GM18858 (cell line): ENCODE results near the gene MSANTD7.
"Not testable (repeated sequence)": the region's sequence is repeated elsewhere in the genome, so short reads cannot be mapped to it uniquely, and the experiment has no call there.

Experiments used
- ATAC-seq: cut with Tn5 transposase; IDR thresholded peaks from one replicate; pipeline ENCODE4 v1.9.1; 2021; ENCODE audit not compliant: unreplicated experiment

MSANTD7 gene

GRCh38 chr10:14837757-14838581, at the start of gene MSANTD7, which contains the start of the genes CDNF and HSPA14:
Gene MSANTD7, plus strand, starts transcription at chr10:14838306. Its CDS starts 3,979 bp downstream, at chr10:14842285.
Gene CDNF, minus strand, starts transcription at chr10:14838037. Its CDS starts 91 bp downstream, at chr10:14837946.
Gene HSPA14, plus strand, starts transcription at chr10:14838306. Its CDS starts 97 bp downstream, at chr10:14838403.
- peak; percentile 90 for ATAC-seq

GRCh38 chr10:14798636-14799035, 39.5 kb upstream of the MSANTD7 start:
- ATAC-seq, result no peak

DNA sequence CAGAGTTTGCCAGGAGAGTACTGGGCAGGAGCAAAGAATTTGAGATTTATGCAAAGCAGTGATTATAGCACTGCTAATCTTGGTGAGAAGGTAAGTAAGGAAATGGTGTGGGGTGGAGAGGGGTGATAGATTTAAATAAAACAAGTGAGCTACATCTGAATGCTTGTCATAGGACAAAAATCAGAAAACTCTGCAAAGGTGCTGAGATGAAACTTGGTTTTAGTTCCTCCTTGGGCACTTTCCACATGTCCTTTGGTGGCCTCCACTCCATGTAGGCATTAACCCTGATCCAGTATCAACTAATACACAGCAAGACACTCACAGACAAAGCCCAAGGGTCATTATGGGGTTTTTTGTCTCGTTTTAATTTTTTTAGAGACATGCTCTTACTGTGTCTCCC, 37.7 kb upstream of the MSANTD7 start:
- ATAC-seq, result no peak

GRCh38 chr10:14801723-14802122, 36.4 kb upstream of the MSANTD7 start:
- ATAC-seq, result no peak

DNA sequence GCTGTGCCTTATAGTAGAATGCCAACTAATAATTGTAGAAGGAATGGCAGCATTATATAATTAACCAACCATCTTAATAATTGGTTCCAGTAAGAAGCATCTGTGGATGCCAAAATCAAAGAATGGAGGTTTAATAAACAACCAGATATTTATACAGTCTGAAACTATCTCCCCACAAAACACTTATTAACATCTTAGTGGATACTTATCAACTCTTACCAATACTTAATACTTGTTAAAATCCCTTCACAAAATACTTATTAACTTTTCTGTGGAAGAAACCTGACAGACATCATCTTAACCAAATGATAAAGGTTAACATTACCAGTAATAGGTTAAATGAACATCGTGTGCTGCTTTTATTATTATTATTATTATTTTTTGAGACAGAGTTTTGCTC, 34.3 kb upstream of the MSANTD7 start:
- ATAC-seq, result no peak

DNA sequence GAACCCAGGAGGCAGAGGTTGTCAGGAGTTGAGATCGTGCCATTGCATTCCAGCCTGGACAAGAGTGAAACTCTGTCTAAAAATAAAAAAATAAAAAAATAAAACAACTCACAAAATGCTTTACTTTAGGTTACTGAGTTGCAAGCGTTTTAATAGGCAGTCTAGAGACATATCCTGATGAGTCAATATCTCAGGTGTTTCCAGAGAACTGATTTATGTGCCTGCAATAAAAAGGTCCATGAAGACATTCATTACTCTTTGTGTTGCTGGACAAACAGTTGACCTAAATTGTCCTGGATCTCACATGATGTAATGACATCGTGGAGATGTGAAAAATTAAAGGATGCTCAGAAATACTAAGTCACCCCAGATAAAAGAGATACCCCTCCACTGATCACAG, 31.8 kb upstream of the MSANTD7 start:
- ATAC-seq, result no peak

DNA sequence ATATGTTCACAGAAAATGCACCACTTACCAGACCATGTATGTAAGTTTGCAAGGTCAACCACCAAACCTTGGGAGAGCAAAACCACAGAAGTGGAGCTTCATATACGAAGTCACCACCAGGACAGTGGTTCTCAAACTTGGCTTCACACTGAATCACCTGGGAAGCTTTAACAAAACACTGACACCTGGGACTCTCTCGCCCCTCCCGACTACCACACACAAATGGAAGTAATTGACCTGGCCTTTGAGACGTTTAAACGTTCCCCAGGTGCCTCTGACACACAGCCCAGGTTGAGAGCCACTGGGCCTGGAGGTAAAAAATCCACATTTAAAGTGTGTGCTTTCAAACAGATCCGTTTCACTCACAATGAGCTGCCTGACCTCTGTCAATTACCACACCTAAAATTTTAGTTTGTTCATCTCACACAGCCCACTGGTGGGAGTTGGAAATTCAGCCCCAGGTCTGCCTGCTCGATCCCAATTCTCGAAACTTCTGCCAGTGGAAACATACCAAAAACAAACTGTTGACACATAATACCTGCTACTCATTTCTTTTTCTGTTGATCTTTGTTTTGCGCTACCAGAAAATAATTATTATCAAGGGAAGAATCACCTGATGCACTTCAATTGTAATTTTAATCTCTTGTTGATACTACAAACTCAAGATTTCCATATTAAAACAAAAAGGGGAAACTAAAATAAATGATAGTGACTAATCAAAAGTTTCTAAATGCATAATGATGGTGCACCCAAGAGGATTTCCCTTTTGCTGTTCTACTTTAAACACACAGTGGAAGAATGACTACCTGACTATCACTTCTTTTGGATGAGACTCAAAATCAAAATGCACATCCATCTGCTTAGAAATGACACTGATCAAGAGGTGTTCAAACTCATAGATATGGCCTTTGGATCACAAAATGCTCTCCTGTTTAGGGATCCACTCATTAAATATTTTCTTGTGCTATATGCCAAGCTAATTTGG, 26.8 kb upstream of the MSANTD7 start:
- no peak for ATAC-seq

GRCh38 chr10:14812271-14812670, 25.8 kb upstream of the MSANTD7 start:
- no peak for ATAC-seq

GRCh38 chr10:14815681-14816080, 22.4 kb upstream of the MSANTD7 start:
- ATAC-seq, result no peak

- not testable (repeated sequence) for ATAC-seq
Observed at GRCh38 chr10:14816717-14817116, 21.4 kb upstream of the MSANTD7 start.

DNA sequence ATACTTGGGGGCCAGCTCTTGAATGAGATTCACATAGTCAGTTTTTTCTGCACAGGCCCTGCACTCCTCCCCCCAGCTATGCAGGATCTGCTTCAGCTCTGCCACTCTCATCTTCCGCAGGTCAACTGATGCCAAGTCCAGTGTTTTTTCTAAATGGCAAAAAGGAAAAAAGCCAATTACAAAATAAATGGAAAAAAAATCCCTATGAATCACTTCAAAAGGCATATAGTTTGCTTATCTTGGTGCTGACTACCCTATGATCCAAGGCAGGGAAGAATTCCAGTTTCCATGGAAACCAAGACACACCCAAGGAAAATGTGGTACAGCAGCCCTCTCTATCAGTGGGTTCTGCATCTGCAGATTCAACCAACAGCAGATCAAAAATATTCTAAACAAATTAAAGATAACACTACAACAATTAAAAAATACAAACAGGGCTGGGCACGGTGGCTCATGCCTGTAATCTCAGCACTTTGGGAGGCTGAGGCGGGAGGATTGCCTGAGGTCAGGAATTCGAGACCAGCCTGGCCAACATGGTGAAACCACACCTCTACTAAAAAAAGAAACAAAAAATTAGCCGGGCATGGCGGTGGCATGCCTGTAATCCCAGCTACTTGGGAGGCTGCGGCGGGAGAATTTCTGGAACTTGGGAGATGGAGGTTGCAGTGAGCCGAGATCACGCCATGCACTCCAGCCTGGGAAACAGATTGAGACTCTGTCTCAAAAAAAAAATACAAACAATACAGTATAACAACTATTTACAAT, 17.9 kb upstream of the MSANTD7 start:
- no peak for ATAC-seq

- no peak for ATAC-seq
Observed at GRCh38 chr10:14820775-14821154, 17.3 kb upstream of the MSANTD7 start.

DNA sequence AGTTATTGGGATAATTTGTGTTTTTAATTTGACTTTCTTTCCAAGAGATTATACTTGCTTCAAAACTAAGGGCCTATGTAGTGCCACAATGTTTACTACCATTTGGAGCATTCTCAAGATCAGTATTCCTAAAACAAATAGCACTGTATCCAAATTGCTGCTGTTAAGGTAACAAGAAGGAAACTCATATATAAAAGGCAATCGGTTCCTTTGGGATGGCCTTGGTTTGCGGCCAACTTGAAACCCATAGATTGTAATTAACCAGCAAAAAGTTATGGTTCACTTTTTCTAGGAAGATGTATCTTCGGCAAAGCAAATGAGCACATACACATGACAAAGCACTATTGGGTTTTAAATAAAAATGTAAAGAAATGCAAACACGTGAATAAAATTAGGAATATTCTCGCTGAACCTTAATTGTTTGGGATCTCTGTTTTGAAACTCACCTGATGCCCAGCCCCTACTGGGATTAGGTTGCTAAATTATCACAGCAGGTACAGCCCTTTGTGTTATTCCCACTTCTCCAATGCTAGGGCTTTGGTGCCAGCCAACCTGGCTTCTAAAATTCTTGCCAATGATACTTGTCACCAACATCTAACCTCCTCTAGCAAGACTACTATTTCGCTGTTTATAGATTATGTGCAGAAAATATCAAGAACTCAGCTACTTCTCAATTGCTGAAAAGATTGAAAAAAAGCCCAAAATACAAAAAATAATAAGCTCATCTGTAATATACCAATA, 16.3 kb upstream of the MSANTD7 start:
- ATAC-seq, result no peak

DNA sequence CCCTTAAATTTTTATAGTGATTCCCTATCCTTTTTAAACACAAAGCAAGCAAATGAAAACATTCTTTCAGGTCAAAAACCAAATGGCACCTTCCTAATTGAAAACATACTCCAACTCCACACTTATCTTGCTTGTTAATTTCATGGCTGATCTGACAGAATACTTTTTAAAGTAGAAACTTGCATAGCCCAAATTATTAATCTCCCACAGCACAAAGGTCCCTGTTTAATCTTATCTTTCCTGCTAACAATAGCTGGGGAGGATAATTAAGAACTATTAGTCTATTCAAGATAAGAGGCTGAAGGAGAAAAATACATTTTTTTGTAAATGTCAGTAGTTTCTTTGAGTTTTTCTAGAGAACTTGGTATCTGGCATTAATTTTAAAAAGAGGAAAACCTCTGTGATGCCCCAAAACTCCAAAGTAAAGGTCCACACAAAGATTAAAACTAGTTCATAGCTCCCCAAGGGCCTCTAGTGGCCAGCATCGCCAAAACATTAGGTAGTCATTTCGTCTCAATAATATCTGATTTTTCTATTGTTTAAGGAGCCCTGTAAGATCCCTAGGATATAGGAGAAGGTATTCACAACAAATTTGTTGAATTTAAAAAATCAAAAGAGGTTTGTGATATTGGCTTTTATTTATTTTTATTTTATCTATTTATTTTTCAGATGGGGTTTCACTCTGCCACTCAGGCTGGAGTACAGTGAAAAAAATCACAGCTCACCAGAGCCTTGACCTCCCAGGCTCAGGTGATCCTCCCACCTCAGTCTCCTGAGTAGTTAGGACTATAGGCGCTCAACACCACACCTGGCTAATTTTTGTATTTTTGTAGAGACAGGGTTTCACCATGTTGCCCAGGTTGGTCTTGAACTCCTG, 15.0 kb upstream of the MSANTD7 start:
- no peak for ATAC-seq

- no peak for ATAC-seq
Observed at GRCh38 chr10:14823966-14824365, 14.1 kb upstream of the MSANTD7 start.

- ATAC-seq, result no peak
Observed at GRCh38 chr10:14826076-14826829, 11.9 kb upstream of the MSANTD7 start.

GRCh38 chr10:14833106-14833505, 5.0 kb upstream of the MSANTD7 start:
- ATAC-seq, result no peak

GRCh38 chr10:14836208-14836607, 1.9 kb upstream of the MSANTD7 start:
- no peak for ATAC-seq
